Measurements from ENCODE around the gene STX8. TPM values are rescaled to one million over a fixed set of nuclear protein-coding genes. Genes with fewer than 3 reads are reported as not detected.

STX8 gene
- total RNA-seq, 1 experiment from 2014 or later, result 54.8 TPM

- no peak for DNase-seq (ENCODE audit: low read depth)
These were observed 130.9 kb downstream of the STX8 start for GRCh38 chr17:9444687-9445086.

- DNase-seq (ENCODE audit: low read depth), result no peak
These were observed 131.8 kb downstream of the STX8 start for GRCh38 chr17:9443811-9444210.

- no peak for DNase-seq (ENCODE audit: low read depth)
These were observed 135.8 kb downstream of the STX8 start for GRCh38 chr17:9439851-9440250.

- no peak for DNase-seq (ENCODE audit: low read depth)
These were observed 139.0 kb downstream of the STX8 start for GRCh38 chr17:9436630-9437029.

- DNase-seq (ENCODE audit: low read depth), result no peak
These were observed 140.5 kb downstream of the STX8 start for GRCh38 chr17:9435165-9435564.

GRCh38 chr17:9434642-9435057 lies 141.0 kb downstream of the STX8 start:
- no peak for DNase-seq (ENCODE audit: low read depth)

GRCh38 chr17:9432934-9433421 lies 142.6 kb downstream of the STX8 start:
- peak; percentile 87 for DNase-seq (ENCODE audit: low read depth)

GRCh38 chr17:9432134-9432885 lies 143.3 kb downstream of the STX8 start:
- peak; percentile 77 for DNase-seq (ENCODE audit: low read depth)

- DNase-seq (ENCODE audit: low read depth), result no peak
These were observed 144.0 kb downstream of the STX8 start for GRCh38 chr17:9431620-9432019.

GRCh38 chr17:9427465-9428315 lies 147.9 kb downstream of the STX8 start:
- DNase-seq (ENCODE audit: low read depth), result no peak

GRCh38 chr17:9424071-9424640 lies 151.5 kb downstream of the STX8 start:
- DNase-seq (ENCODE audit: low read depth), result no peak

- peak; percentile 32 for DNase-seq (ENCODE audit: low read depth)
These were observed 154.1 kb downstream of the STX8 start for GRCh38 chr17:9421525-9421924.

GRCh38 chr17:9419932-9420453 lies 155.6 kb downstream of the STX8 start:
- peak; percentile 26 for DNase-seq (ENCODE audit: low read depth)

GRCh38 chr17:9414471-9414870 lies 161.1 kb downstream of the STX8 start:
- no peak for DNase-seq (ENCODE audit: low read depth)

GRCh38 chr17:9410737-9411136 lies 164.9 kb downstream of the STX8 start:
- no peak for DNase-seq (ENCODE audit: low read depth)

GRCh38 chr17:9410301-9410700 lies 165.3 kb downstream of the STX8 start:
- no peak for DNase-seq (ENCODE audit: low read depth)

GRCh38 chr17:9409878-9410277 lies 165.7 kb downstream of the STX8 start:
- DNase-seq (ENCODE audit: low read depth), result no peak

GRCh38 chr17:9408868-9409829 lies 166.5 kb downstream of the STX8 start:
- no peak for DNase-seq (ENCODE audit: low read depth)

GRCh38 chr17:9408381-9408780 lies 167.2 kb downstream of the STX8 start:
- DNase-seq (ENCODE audit: low read depth), result peak; percentile 29

- no peak for DNase-seq (ENCODE audit: low read depth)
These were observed 169.5 kb downstream of the STX8 start for GRCh38 chr17:9406046-9406606.
